HG03571 (cell line): ENCODE measurements around the gene SHANK2.
"Not testable (repeated sequence)": the region's sequence is repeated elsewhere in the genome, so short reads cannot be mapped to it uniquely, and the experiment has no call there.

ENCODE experiments used
- ATAC-seq: cut with Tn5 transposase; IDR thresholded peaks from one replicate; pipeline ENCODE4 v1.9.1; 2021; ENCODE audit not compliant: unreplicated experiment

The SHANK2 gene

GRCh38 chr11:71245601-71246391 lies 6.6 kb downstream of the SHANK2 start:
- no peak for ATAC-seq

GRCh38 chr11:71244116-71244810 lies 8.1 kb downstream of the SHANK2 start:
- ATAC-seq, result no peak

- no peak for ATAC-seq
Measured at GRCh38 chr11:71242391-71242790, 10.0 kb downstream of the SHANK2 start.

DNA sequence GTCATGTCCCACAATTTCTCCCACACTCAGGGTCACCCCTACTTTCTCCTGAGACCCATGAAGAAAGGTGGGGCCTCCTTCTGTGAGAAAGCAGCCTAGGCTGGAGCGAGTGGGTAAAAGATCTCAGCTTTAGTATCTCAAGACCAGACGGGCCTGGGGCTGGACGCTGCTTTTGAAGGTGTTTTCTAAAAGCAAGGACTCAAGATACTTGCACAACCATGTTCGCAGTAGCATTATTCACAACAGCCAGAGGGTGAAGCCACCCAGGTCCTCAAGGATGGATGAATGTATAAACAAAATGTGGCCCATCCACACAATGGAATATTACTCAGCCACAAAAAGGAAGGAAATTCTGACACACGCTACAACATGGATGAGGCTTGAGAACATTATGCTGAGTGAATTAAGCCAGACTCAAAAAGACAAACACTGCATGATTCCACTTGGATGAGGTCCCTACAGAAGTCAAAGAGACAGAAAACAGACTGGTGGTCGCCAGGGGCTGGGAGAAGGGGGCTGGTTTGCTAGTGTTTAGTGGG lies 10.6 kb downstream of the SHANK2 start:
- no peak for ATAC-seq

DNA sequence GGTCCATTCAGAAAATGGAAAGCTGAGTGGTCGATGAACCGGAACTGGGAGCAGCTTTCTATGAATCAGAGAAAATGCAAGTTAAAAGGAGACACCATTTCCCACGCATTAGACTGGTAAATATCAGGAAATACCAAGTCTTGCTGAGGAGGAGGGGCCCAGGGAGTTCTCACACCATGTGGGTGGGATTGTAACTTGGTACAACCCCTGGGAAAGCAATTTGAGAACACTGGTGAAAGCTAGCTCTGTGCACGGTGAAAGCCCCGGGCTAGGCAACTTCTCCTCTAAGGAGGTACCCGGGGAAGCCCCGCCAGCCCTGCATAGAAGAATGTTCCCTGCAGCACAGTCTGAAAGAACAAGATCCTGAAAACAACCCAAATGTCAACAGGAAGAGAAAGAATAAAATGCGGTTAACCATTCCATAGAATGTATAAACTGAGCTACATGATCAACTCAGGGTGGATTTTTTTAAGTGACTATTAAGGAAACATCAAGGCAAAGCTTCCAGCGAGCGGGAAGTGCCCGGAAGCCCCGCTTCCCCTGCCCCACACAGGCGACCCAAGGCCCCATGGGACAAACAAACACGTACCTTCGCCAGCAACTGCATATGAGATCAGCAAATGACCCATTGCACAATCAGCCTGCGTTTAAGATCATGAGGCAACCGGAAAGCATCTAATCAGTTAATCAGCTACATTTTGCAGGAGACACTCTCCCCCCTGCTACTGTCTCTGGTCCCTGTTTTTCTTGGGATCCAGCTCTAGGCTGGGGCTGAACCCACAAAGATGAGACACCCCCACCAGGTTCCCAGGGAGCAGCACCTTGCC lies 11.3 kb downstream of the SHANK2 start:
- ATAC-seq, result no peak

GRCh38 chr11:71240061-71240690 lies 12.2 kb downstream of the SHANK2 start:
- ATAC-seq, result no peak

- no peak for ATAC-seq
Measured at GRCh38 chr11:71239581-71239980, 12.8 kb downstream of the SHANK2 start.

- no peak for ATAC-seq
Measured at GRCh38 chr11:71238941-71239340, 13.4 kb downstream of the SHANK2 start.

GRCh38 chr11:71238285-71238875 lies 14.0 kb downstream of the SHANK2 start:
- no peak for ATAC-seq

DNA sequence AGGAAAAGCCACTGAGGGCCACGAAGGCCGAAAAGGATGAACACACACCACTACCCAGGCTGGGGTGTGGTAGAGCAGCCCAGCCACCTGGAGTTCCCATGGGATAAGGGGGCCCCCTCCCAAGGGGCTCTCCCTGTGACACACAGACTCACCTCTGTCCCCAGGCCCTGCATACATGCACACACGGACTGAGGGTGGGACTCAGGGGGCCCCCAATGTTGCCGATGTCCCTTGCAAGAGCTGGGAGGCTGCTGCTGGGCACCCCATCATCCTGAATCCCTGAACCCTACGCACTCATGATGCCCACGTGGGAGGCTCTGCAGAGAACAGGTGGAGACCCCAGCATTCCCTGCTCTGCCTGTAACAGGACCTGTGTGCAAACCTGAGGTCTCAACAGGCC lies 14.5 kb downstream of the SHANK2 start:
- ATAC-seq, result no peak

DNA sequence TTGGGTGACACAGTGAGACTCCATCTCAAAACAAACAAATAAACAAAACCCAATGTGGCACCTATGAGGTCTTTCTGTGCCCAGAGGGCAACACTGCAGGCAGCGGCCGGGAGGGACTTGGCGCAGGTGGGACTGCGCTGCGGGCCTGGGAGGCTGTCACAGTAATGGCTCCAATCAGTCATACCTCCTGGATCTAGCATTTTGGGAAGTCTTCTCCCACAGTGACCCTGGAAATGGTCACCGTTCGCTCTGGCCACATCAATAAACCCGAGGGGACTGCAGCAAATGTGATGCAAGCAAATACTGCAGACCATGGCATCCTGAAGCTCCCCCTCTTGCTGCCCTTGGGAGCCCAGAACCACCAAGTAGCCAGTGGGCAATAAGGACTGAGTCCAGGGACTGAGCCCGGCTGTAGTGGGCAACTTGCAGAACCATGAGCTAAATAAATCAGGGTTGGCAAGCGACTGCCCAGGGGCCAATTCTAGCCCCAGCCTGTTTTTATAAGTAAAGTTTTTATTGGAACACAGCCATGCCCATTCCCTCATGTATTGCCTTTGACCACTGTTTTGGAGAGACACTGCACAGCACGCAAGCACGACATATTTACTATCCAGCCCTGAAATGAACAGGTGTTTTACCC lies 15.4 kb downstream of the SHANK2 start:
- ATAC-seq, result no peak

DNA sequence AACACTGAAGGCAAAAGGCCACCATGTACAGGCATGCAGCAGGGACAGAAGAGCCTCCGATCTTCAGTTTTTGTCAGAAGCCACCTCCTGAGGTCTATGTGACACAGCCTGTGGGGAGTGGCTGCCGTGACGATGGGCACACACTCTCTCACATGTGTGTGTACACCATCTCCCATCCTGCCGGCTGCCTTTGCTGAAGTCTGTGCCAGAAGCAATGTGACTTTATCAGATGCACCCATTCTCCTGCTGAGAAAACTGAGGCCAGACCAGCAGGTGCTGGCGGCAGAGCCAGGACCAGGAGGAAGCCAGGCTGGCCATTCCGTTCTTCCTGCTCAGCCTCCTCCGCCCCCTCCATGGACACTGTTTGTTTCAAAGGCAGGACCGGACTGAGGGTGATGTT lies 16.7 kb downstream of the SHANK2 start:
- no peak for ATAC-seq

DNA sequence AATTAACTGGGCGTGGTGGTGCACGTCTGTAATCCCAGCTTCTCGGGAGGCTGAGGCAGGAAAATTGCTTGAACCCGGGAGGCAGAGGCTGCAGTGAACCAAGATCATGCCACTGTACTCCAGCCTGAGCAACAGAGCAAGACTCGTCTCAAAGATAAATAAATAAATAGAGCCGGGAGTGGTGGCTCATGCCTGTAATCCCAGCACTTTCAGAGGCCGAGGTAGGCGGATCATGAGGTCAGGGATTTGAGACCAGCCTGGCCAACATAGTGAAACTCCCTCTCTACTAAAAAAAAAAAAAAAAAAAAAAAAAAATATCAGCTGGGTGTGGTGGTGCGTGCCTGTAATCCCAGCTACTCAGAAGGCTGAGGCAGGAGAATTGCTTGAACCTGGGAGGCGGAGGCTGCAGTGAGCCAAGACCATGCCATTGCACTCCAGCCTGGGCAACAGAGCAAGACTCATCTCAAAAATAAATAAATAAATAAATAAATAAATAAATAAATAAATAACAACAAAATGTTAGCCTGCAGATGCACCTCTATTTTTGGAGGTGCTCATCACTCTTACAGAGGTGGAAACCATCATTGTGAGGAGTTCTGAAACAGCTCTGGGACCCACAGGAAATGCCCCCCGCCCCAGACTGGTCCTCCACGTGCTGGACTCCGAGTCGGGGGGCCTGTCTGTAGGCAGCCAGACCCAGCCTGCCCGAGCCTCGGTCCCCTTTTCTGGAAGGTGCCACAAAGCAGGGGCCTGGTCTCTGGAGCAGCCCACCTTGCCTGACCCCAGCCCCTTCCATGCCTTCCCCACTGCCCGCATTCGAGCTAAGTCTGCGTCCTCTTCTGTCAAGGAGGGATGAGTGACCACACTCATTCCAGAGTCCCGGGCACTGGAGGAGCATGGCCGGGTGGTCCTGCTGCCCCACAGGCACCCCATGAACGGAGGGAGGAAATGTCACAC lies 18.2 kb downstream of the SHANK2 start:
- ATAC-seq, result not testable (repeated sequence)

- no peak for ATAC-seq
Measured at GRCh38 chr11:71232364-71232763, 20.0 kb downstream of the SHANK2 start.

GRCh38 chr11:71228961-71229360 lies 23.4 kb downstream of the SHANK2 start:
- ATAC-seq, result no peak

- no peak for ATAC-seq
Measured at GRCh38 chr11:71227058-71227659, 25.2 kb downstream of the SHANK2 start.

DNA sequence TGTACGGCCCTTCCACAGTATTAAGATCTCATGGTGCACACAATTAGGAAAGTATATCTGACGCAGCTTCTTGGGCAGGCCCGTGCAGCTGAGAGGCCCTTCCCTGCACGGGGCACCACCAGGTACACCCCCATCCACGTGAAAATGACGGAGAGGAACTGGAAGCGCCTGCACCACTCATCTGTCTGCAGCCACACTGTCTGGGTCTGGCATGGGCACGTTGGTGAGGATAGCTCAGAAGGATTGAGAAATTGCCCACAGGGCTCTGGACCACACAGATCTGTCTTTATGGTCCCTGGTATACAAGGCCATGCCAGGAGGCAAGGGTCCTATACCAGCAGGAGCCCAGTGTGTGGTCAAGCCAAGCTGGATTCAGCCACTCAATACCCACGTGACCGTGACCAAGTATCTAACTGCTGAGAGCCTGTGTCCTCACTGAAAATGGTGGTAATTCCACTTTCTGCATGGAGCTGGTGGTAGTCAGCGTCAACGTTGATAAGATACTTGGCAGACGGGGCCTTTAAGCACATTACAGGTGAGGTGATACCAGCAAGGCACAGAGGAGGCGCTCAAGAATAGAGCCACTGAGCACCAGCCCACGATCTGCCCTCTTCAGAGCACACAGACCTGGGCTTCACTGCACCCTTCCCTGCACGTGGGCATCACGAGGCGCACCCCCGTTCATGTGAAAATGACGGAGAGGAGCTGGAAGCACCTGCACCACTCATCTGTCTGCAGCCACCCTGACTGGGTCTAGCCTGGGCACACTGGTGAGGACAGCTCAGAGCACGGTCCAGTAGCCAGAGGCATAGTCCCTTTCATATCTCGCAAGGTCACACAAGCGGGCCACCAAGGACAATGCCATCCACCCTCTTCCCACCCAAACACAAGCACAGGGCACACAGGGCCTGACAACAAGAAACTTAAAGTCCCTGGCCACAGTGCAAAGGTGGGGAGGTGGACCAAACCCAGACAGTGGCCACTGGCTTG lies 28.4 kb downstream of the SHANK2 start:
- ATAC-seq, result no peak
